Ishikawa (cell line): ENCODE results near the gene FCRL3.

Experiments used
- CEBPB ChIP-seq: IDR thresholded peaks from 2 replicates; pipeline ENCODE4 v1.6.1; 2012
- CREB1 ChIP-seq: IDR thresholded peaks from 2 replicates; pipeline ENCODE4 v1.6.1; 2012; ENCODE audit warnings: low read depth
- EGR1 ChIP-seq: IDR thresholded peaks from 2 replicates; pipeline ENCODE4 v1.6.1; 2012
- EP300 ChIP-seq: IDR thresholded peaks from 2 replicates; pipeline ENCODE4 v1.6.1; 2012; ENCODE audit warnings: borderline replicate concordance
- FOXM1 ChIP-seq: IDR thresholded peaks from 2 replicates; pipeline ENCODE4 v1.6.1; 2012; ENCODE audit warnings: low read depth, borderline replicate concordance
- MAX ChIP-seq: IDR thresholded peaks from 2 replicates; pipeline ENCODE4 v1.6.1; 2012
- NFIC ChIP-seq: IDR thresholded peaks from 2 replicates; pipeline ENCODE4 v1.6.1; 2012
- REST ChIP-seq: IDR thresholded peaks from 2 replicates; pipeline ENCODE4 v1.6.1; 2012; ENCODE audit warnings: low read depth, mild to moderate bottlenecking
- TAF1 ChIP-seq: IDR thresholded peaks from 2 replicates; pipeline ENCODE4 v1.6.1; 2012; ENCODE audit warnings: low read depth, mild to moderate bottlenecking
- TEAD4 ChIP-seq: IDR thresholded peaks from 2 replicates; pipeline ENCODE4 v1.6.1; 2012
- ZBTB7A ChIP-seq: IDR thresholded peaks from 2 replicates; pipeline ENCODE4 v1.6.1; 2012; ENCODE audit warnings: low read depth

GRCh38 chr1:157739229-157739901 is 38.8 kb upstream of the FCRL3 start:
- TF ChIP-seq NFIC (no peak), FOXM1 (no peak), TEAD4 (no peak), REST (no peak), CREB1 (no peak), CEBPB (no peak), EGR1 (no peak), EP300 (no peak), TAF1 (no peak), ZBTB7A (no peak), MAX (no peak)
